Measurements from ENCODE around the gene NXPE3. TPM values are rescaled to one million over a fixed set of nuclear protein-coding genes. Genes with fewer than 3 reads are reported as not detected.
"Not testable (repeated sequence)": the region's sequence is repeated elsewhere in the genome, so short reads cannot be mapped to it uniquely, and the experiment has no call there.

Gene NXPE3
- total RNA-seq, 1 donor from 2014 or later, result 47.9 TPM

GRCh38 chr3:101744811-101745210 is 34.2 kb upstream of the NXPE3 start:
- TF ChIP-seq CTCF (IDR thresholded peaks at IDR 0.05; ENCODE audit: borderline replicate concordance), result no peak
- H3K27me3 ChIP-seq (ENCODE audit: low read depth), result no peaks in the 10 kb centered on the region
- DNase-seq, result no peak
- H3K4me3 ChIP-seq, result no peak overlapping the region
- H3K9me3 ChIP-seq (replicated peaks), result no peaks in the 10 kb centered on the region
- no peak overlapping the region for H3K27ac ChIP-seq (replicated peaks)
- peaks cover 7% of the 10 kb centered on the region for H3K36me3 ChIP-seq
- intact Hi-C loops (cut with micrococcal nuclease), result no loop called here
- no peaks in the 10 kb centered on the region for H3K4me1 ChIP-seq

- H3K9me3 ChIP-seq (replicated peaks); DNase-seq; H3K4me1 ChIP-seq; H3K27me3 ChIP-seq (ENCODE audit: low read depth); H3K36me3 ChIP-seq; H3K4me3 ChIP-seq; intact Hi-C loops (cut with micrococcal nuclease); H3K27ac ChIP-seq (replicated peaks): not testable (repeated sequence)
Observed at GRCh38 chr3:101745934-101746333, 33.1 kb upstream of the NXPE3 start.

- H3K4me1 ChIP-seq; H3K27ac ChIP-seq (replicated peaks); H3K9me3 ChIP-seq (replicated peaks); intact Hi-C loops (cut with micrococcal nuclease); H3K4me3 ChIP-seq; H3K27me3 ChIP-seq (ENCODE audit: low read depth); DNase-seq: not testable (repeated sequence)
- peaks cover 37% of the 10 kb centered on the region for H3K36me3 ChIP-seq
Observed at GRCh38 chr3:101753386-101754113, 25.5 kb upstream of the NXPE3 start.

GRCh38 chr3:101758224-101758623 is 20.8 kb upstream of the NXPE3 start:
- H3K36me3 ChIP-seq, result peaks cover 56% of the 10 kb centered on the region
- no peak overlapping the region for H3K4me3 ChIP-seq
- intact Hi-C loops (cut with micrococcal nuclease), result no loop called here
- H3K9me3 ChIP-seq (replicated peaks), result no peaks in the 10 kb centered on the region
- no peak for TF ChIP-seq CTCF (IDR thresholded peaks at IDR 0.05; ENCODE audit: borderline replicate concordance)
- no peak overlapping the region for H3K27ac ChIP-seq (replicated peaks)
- DNase-seq, result no peak
- H3K4me1 ChIP-seq, result no peaks in the 10 kb centered on the region
- H3K27me3 ChIP-seq (ENCODE audit: low read depth), result no peaks in the 10 kb centered on the region

GRCh38 chr3:101762041-101762646 is 16.9 kb upstream of the NXPE3 start:
- no peak overlapping the region for H3K27ac ChIP-seq (replicated peaks)
- no peaks in the 10 kb centered on the region for H3K4me1 ChIP-seq
- intact Hi-C loops (cut with micrococcal nuclease), result no loop called here
- H3K9me3 ChIP-seq (replicated peaks), result no peaks in the 10 kb centered on the region
- no peaks in the 10 kb centered on the region for H3K27me3 ChIP-seq (ENCODE audit: low read depth)
- no peak overlapping the region for H3K4me3 ChIP-seq
- TF ChIP-seq CTCF (IDR thresholded peaks at IDR 0.05; ENCODE audit: borderline replicate concordance), result no peak
- no peak for DNase-seq
- peaks cover 36% of the 10 kb centered on the region for H3K36me3 ChIP-seq

- DNase-seq; H3K27me3 ChIP-seq (ENCODE audit: low read depth); H3K4me3 ChIP-seq; H3K27ac ChIP-seq (replicated peaks); H3K9me3 ChIP-seq (replicated peaks); intact Hi-C loops (cut with micrococcal nuclease); H3K36me3 ChIP-seq: not testable (repeated sequence)
- peaks cover 39% of the 10 kb centered on the region for H3K4me1 ChIP-seq
Observed at GRCh38 chr3:101777745-101778281, 1.2 kb upstream of the NXPE3 start.

Measured in left ventricle myocardium inferior (tissue), 1 donor.